Stimulated activated CD4-positive, alpha-beta T cell treated with anti-CD3 and anti-CD28 coated beads, Interleukin-2, amount 100 ng/mL, for 24 hours (primary cell): Measurements from ENCODE around the gene ICE2.

Experiments used
- DNase-seq, 2 donors: peaks; one replicate each; pipeline ENCODE4 v3.0.0-alpha.2; 2020

Gene ICE2

GRCh38 chr15:60385620-60386552, 93.1 kb downstream of the ICE2 start:
- no peak for DNase-seq

GRCh38 chr15:60384526-60385126, 94.3 kb downstream of the ICE2 start:
- DNase-seq = no peak

- DNase-seq = no peak
Measured at GRCh38 chr15:60384053-60384452, 94.9 kb downstream of the ICE2 start.

- no peak for DNase-seq
Measured at GRCh38 chr15:60382773-60383674, 95.9 kb downstream of the ICE2 start.

GRCh38 chr15:60381148-60381788, 97.7 kb downstream of the ICE2 start:
- DNase-seq = no peak

GRCh38 chr15:60379525-60380274, 99.2 kb downstream of the ICE2 start:
- no peak for DNase-seq

GRCh38 chr15:60379185-60379524, 99.8 kb downstream of the ICE2 start:
- no peak for DNase-seq

- DNase-seq = no peak
Measured at GRCh38 chr15:60376677-60377095, 102.3 kb downstream of the ICE2 start.

GRCh38 chr15:60375306-60375705, 103.6 kb downstream of the ICE2 start:
- no peak for DNase-seq

GRCh38 chr15:60374628-60375081, 104.3 kb downstream of the ICE2 start:
- DNase-seq = no peak

- no peak for DNase-seq
Measured at GRCh38 chr15:60374209-60374608, 104.7 kb downstream of the ICE2 start.

- no peak for DNase-seq
Measured at GRCh38 chr15:60373745-60374144, 105.2 kb downstream of the ICE2 start.

- DNase-seq = no peak
Measured at GRCh38 chr15:60373327-60373726, 105.6 kb downstream of the ICE2 start.

GRCh38 chr15:60372756-60373155, 106.2 kb downstream of the ICE2 start:
- no peak for DNase-seq

GRCh38 chr15:60372227-60372626, 106.7 kb downstream of the ICE2 start:
- no peak for DNase-seq

GRCh38 chr15:60371175-60372051, 107.5 kb downstream of the ICE2 start:
- DNase-seq = peak; percentile 23 to 25

- DNase-seq = no peak
Measured at GRCh38 chr15:60370869-60371136, 108.1 kb downstream of the ICE2 start.

GRCh38 chr15:60370105-60370868, 108.7 kb downstream of the ICE2 start:
- no peak for DNase-seq

GRCh38 chr15:60369696-60370095, 109.2 kb downstream of the ICE2 start:
- DNase-seq = no peak
